Inflammatory macrophage treated with lipopolysaccharide for 1 hour (primary cell): Measurements from ENCODE around the gene CD58.

Experiments
- DNase-seq, 2 donors: peaks; one replicate each; pipeline ENCODE4 v3.0.0-alpha.2; 2020 to 2022

The CD58 gene

GRCh38 chr1:116465845-116466685, 104.8 kb downstream of the CD58 start:
- DNase-seq, result no peak

GRCh38 chr1:116465477-116465844, 105.4 kb downstream of the CD58 start:
- no peak for DNase-seq
